Pancreas (tissue), 10 donors: Measurements from ENCODE around the gene COA1. TPM values are rescaled to one million over a fixed set of nuclear protein-coding genes. Genes with fewer than 3 reads are reported as not detected.
A peak's percentile ranks its signal among the peaks of the same experiment; 100 is the strongest.

Experiments
- ATAC-seq, 4 donors: fragments of 200-7000 bp; cut with Tn5 transposase; one replicate each; pipeline versions ENCODE4 v1.8.0 to v1.9.1; 2020; ENCODE audit warnings: mild to moderate bottlenecking in 4 of 4, moderate library complexity in 4 of 4
- DNase-seq, 6 donors: peaks; one replicate each; pipeline ENCODE4 v3.0.0-alpha.2; 2020
- FAIRE-seq: peaks from 2 replicates; lab custom pipeline; 2012; peaks lifted over from hg19 to GRCh38; lab: Jason Lieb, UNC
- H3K27ac ChIP-seq, 4 donors: fragments of 200-600 bp; sonication (generic); 1 replicate in 3 of 4; 2 replicates in 1 of 4; pipeline versions ENCODE4 v1.5.0 to v1.8.0; 2020
- H3K27me3 ChIP-seq, 4 donors: fragments of 200-600 bp; one replicate each; pipeline ENCODE4 v1.8.0; 2021
- H3K36me3 ChIP-seq, 3 donors: fragments of 200-600 bp; sonication (generic) in 1 of 3; one replicate each; pipeline versions ENCODE4 v1.5.0 to v1.8.0; 2020 to 2021
- H3K4me1 ChIP-seq, 3 donors: fragments of 200-600 bp; one replicate each; pipeline ENCODE4 v1.8.0; 2021
- H3K4me3 ChIP-seq, 4 donors: fragments of 200-600 bp; sonication (generic) in 2 of 4; one replicate each; pipeline versions ENCODE4 v1.5.0 to v1.8.0; 2020 to 2021
- H3K9me3 ChIP-seq, 4 donors: fragments of 200-600 bp; one replicate each; pipeline ENCODE4 v1.8.0; 2021
- CTCF ChIP-seq, 4 donors: fragments of 200-600 bp; sonication (generic) in 3 of 4; IDR thresholded peaks; one replicate each; pipeline versions ENCODE4 v1.5.0 to v1.8.0; 2021; ENCODE audit warnings: antibody characterized with exemption in 4 of 4
- WGBS, 2 donors: extraction: QIAGEN DNeasy Blood & Tissue Kit; methylation state at CpG; one replicate each; pipeline ENCODE4 v1.1.7; 2013; 5-methylcytosine and 5-hydroxymethylcytosine counted together
- intact Hi-C, 3 donors: fragments of 100-400 bp; cut with DNase I; formaldehyde crosslinking; loops; one replicate each; pipeline versions ENCODE4 v1.11.1 to v1.14.2; 2022
- polyA plus RNA-seq, 2 donors: library from polyadenylated mRNA; stranded (reverse); fragments of 200-250 nt; gene quantifications; one replicate each; pipeline ENCODE4 v1.2.3, GENCODE V29; 2013
- total RNA-seq, 6 donors: library from RNA; stranded (reverse); fragmentation: NEBNext Ultra II Directional in 4 of 6; extraction: Animal tissue kit (Norgen Biotek cat#: 25700) in 4 of 6; gene quantifications; one replicate each; pipeline versions ENCODE4 v1.2.1 to v1.2.4, GENCODE V29; 2021 to 2023
- donor health status: healthy with polysubstance abuse.
- donor health status: DM: no; HTN: no; CAD: no; lungs with moderate emphysema.
- donor health status: DM: no; HTN: no; CAD: no.
- donor health status: control.
- donor health status: control.
- donor health status: Bipolar disorder and iron deficiency.
- donor health status: DM: yes; HTN: yes; CAD: no.
- donor health status: DM: no; HTN: no; CAD: no.
- donor health status: DM: no; HTN: no; CAD: no.
- donor health status: DM: yes; HTN: yes; CAD: no.

The COA1 gene
- total and polyA plus RNA-seq, 8 donors, result 24.6 to 34.4 (median 27.1) TPM

- ATAC-seq, result peak in 2 of 4 donors; percentile 23 to 40
- peaks cover 0 to 10% (median 0%) of the 10 kb centered on the region in 3 donors for H3K36me3 ChIP-seq
- H3K27ac ChIP-seq, result no peak overlapping the region
- WGBS, 2 donors, result 78 to 86% methylated on average over 3 of the region's 3 CpGs
- H3K4me3 ChIP-seq, result no peak overlapping the region
- H3K9me3 ChIP-seq, result no peaks in the 10 kb centered on the region
- no peak for TF ChIP-seq CTCF (IDR thresholded peaks at IDR 0.05)
- no peak for DNase-seq
- intact Hi-C loops, result no loop called here
- H3K4me1 ChIP-seq, result peaks cover 0 to 4% (median 0%) of the 10 kb centered on the region in 3 donors
- H3K27me3 ChIP-seq, result no peaks in the 10 kb centered on the region
- no peak for FAIRE-seq
Observed at GRCh38 chr7:43612599-43613589, 116.4 kb downstream of the COA1 start.

GRCh38 chr7:43612128-43612527, 117.2 kb downstream of the COA1 start:
- DNase-seq, result no peak

GRCh38 chr7:43609097-43609496, 120.2 kb downstream of the COA1 start:
- H3K36me3 ChIP-seq, result peaks cover 0 to 10% (median 0%) of the 10 kb centered on the region in 3 donors
- intact Hi-C loops, result no loop called here
- no peak overlapping the region for H3K27ac ChIP-seq
- FAIRE-seq (no peak), ATAC-seq (no peak), DNase-seq (no peak)
- no peaks in the 10 kb centered on the region for H3K9me3 ChIP-seq
- H3K27me3 ChIP-seq, result no peaks in the 10 kb centered on the region
- TF ChIP-seq CTCF (IDR thresholded peaks at IDR 0.05), result no peak
- no peak overlapping the region for H3K4me3 ChIP-seq
- 94% methylated on average over 2 of the region's 2 CpGs for WGBS, 2 donors
- H3K4me1 ChIP-seq, result peaks cover 0 to under 1% (median 0%) of the 10 kb centered on the region in 3 donors

More at GRCh38 chr7:43612128-43612527, 117.2 kb downstream of the COA1 start:
- FAIRE-seq (no peak), ATAC-seq (no peak)
- Histone ChIP-seq H3K4me1 (peaks cover 0 to 4% (median 0%) of the 10 kb centered on the region in 3 donors), H3K27me3 (no peaks in the 10 kb centered on the region), H3K4me3 (no peak overlapping the region), H3K9me3 (no peaks in the 10 kb centered on the region), H3K27ac (no peak overlapping the region), H3K36me3 (peaks cover 0 to 10% (median 0%) of the 10 kb centered on the region in 3 donors)
- intact Hi-C loops, result no loop called here
- TF ChIP-seq CTCF (IDR thresholded peaks at IDR 0.05), result no peak
- 85 to 92% methylated on average over 5 of the region's 5 CpGs for WGBS, 2 donors

- intact Hi-C loops, result no loop called here
- TF ChIP-seq CTCF (IDR thresholded peaks at IDR 0.05), result no peak
- no peak for ATAC-seq
- Histone ChIP-seq H3K27me3 (no peaks in the 10 kb centered on the region), H3K36me3 (peaks cover 0 to 4% (median 0%) of the 10 kb centered on the region in 3 donors), H3K4me3 (no peak overlapping the region), H3K27ac (no peak overlapping the region), H3K9me3 (no peaks in the 10 kb centered on the region), H3K4me1 (no peaks in the 10 kb centered on the region)
- FAIRE-seq, result no peak
- WGBS, 2 donors, result 94 to 95% methylated on average over 1 of the region's 1 CpG
- no peak for DNase-seq
Observed at GRCh38 chr7:43604251-43604650, 125.1 kb downstream of the COA1 start.
